Activated CD4-positive, alpha-beta memory T cell treated with anti-CD3 and anti-CD28 coated beads, Interleukin-2, amount 10 ng/mL, durations not matched to agents 7 days and 5 days (primary cell): ENCODE data around the gene LAPTM5. TPM values are rescaled to one million over a fixed set of nuclear protein-coding genes. Genes with fewer than 3 reads are reported as not detected.

Experiments used
- CTCF ChIA-PET: fragments of 350-600 bp; sonication (Branson Sonifier 250); formaldehyde crosslinking; loops from one replicate; lab custom pipeline; 2021; ENCODE audit warnings: antibody characterized with exemption, inconsistent platforms; lab: Charles Lee
- POLR2A ChIA-PET: fragments of 350-600 bp; sonication (Branson Sonifier 250); formaldehyde crosslinking; loops from one replicate; lab custom pipeline; 2021; ENCODE audit warnings: antibody characterized with exemption; lab: Charles Lee
- DNase-seq: peaks from one replicate; pipeline ENCODE4 v3.0.0-alpha.2; 2020
- H3K27ac Mint-ChIP-seq: one replicate; pipeline ENCODE4 v1.8.0; 2021; ENCODE audit warnings: mild to moderate bottlenecking, mixed read lengths
- H3K27me3 Mint-ChIP-seq: one replicate; pipeline ENCODE4 v1.8.0; 2021; ENCODE audit warnings: mixed read lengths
- H3K36me3 Mint-ChIP-seq: one replicate; pipeline ENCODE4 v1.8.0; 2021; ENCODE audit warnings: low read depth, mixed read lengths
- H3K4me1 Mint-ChIP-seq: one replicate; pipeline ENCODE4 v1.8.0; 2021; ENCODE audit warnings: mixed read lengths
- H3K4me3 Mint-ChIP-seq: one replicate; pipeline ENCODE4 v1.8.0; 2021; ENCODE audit warnings: mild to moderate bottlenecking, mixed read lengths
- H3K9me3 Mint-ChIP-seq: one replicate; pipeline ENCODE4 v1.8.0; 2021; ENCODE audit warnings: mixed read lengths
- total RNA-seq, 2 experiments: library from RNA; stranded (reverse); gene quantifications; one replicate each; pipeline ENCODE4 v1.2.3, GENCODE V29; 2021

LAPTM5 gene
- total RNA-seq, 2 experiments from 2014 or later: 481 to 482 TPM

GRCh38 chr1:30742963-30743559 is 14.5 kb downstream of the LAPTM5 start:
- ChIA-PET CTCF (interaction anchor here (0.6 to 5.9 kb wide), 12 partner anchors 9 to 742 kb away, joined by 3 to 56 read pairs (median 9); partner anchors contain the start of genes LAPTM5 and MATN1), POLR2A (interaction anchor here (1.1 to 11.3 kb wide), 9 partner anchors 8 to 322 kb away, joined by 3 to 341 read pairs (median 9); partner anchors contain the start of gene LAPTM5)
- Mint-ChIP-seq H3K36me3 (peaks cover 76% of the 10 kb centered on the region), H3K4me3 (peak overlapping the region; percentile 56), H3K9me3 (peaks cover 2% of the 10 kb centered on the region), H3K27ac (peak overlapping the region; percentile 91), H3K4me1 (peaks cover 99% of the 10 kb centered on the region), H3K27me3 (no peaks in the 10 kb centered on the region)
- DNase-seq: no peak

- peak overlapping the region; percentile 91 for H3K27ac Mint-ChIP-seq
- no peak for DNase-seq
- no peaks in the 10 kb centered on the region for H3K27me3 Mint-ChIP-seq
- CTCF ChIA-PET: interaction anchor here (0.6 to 5.9 kb wide), 6 partner anchors 19 to 742 kb away, joined by 3 to 56 read pairs (median 10); partner anchors contain the start of gene MATN1
- peaks cover 76% of the 10 kb centered on the region for H3K36me3 Mint-ChIP-seq
- POLR2A ChIA-PET: interaction anchor here (2.2 to 11.3 kb wide), 3 partner anchors 15 to 26 kb away, joined by 9 to 341 read pairs (median 18); partner anchors contain the start of gene LAPTM5
- peaks cover 99% of the 10 kb centered on the region for H3K4me1 Mint-ChIP-seq
- no peak overlapping the region for H3K4me3 Mint-ChIP-seq
- peaks cover 2% of the 10 kb centered on the region for H3K9me3 Mint-ChIP-seq
These were observed 15.1 kb downstream of the LAPTM5 start for GRCh38 chr1:30742300-30742962.

- H3K9me3 Mint-ChIP-seq: peaks cover 2% of the 10 kb centered on the region
- peaks cover 96% of the 10 kb centered on the region for H3K4me1 Mint-ChIP-seq
- H3K4me3 Mint-ChIP-seq: no peak overlapping the region
- H3K27ac Mint-ChIP-seq: peak overlapping the region; percentile 91
- peaks cover 75% of the 10 kb centered on the region for H3K36me3 Mint-ChIP-seq
- DNase-seq: no peak
- ChIA-PET CTCF (interaction anchor here (0.8 to 2.7 kb wide), 4 partner anchors 19 to 42 kb away, joined by 3 to 12 read pairs (median 6); no protein-coding TSS in a partner anchor), POLR2A (interaction anchor here (1.2 to 11.3 kb wide), 2 partner anchors 9 to 16 kb away, joined by 8 to 341 read pairs; partner anchors contain the start of gene LAPTM5)
- no peaks in the 10 kb centered on the region for H3K27me3 Mint-ChIP-seq
These were observed 16.2 kb downstream of the LAPTM5 start for GRCh38 chr1:30741239-30741894.

DNA sequence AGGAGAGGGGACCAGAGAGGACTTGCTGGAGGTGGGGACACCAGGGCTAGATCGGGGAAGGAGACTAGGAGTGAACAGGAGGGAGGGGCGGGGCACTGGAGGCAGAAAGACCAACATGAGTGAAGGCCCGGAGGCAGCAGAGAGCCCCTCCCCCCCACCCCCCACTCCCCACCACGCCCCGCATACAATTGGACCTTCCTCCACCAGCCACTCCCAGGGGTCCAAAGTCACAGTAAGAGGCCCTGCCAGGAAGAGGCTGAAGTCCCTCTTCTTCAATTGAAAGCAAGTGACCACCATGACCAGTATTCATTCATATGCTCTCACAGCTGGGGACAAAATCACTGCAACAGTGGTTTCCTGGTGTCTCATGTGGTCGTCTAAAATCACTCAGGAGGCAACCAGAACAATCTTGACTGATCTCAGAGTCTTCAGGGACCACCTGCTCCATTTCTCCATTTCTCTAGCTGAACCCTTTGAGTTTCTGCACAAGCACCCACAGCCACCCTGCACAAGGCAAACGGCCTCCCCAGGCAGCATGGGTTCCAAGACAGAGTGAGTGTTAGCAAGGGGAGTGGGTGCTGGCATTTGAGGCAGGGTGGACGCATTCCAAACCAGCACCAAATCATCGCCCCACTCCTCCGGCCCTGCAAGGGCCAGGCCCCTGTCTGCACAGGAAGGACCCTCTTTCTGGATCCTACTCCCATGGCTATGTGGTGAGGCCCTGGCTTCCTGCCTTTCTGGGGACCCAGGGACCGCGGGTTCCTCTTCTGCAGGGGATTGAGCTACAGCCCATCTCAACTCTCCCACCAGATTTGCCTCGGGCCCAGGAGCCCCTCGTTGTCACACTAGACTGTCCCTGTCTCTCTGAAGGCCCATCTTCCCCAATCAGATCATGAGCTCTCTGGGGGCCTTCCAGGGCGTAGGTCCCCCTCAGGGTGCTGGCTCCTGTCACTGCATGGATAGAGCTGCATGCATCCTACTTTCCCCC is 17.0 kb downstream of the LAPTM5 start:
- H3K27ac Mint-ChIP-seq: peak overlapping the region; percentile 91
- no peak for DNase-seq
- CTCF ChIA-PET: interaction anchor here (0.8 to 2.7 kb wide), 4 partner anchors 20 to 43 kb away, joined by 3 to 12 read pairs (median 6); no protein-coding TSS in a partner anchor
- H3K9me3 Mint-ChIP-seq: peaks cover 2% of the 10 kb centered on the region
- H3K27me3 Mint-ChIP-seq: no peaks in the 10 kb centered on the region
- POLR2A ChIA-PET: interaction anchor here (1.2 to 11.3 kb wide), 2 partner anchors 8 to 17 kb away, joined by 8 to 341 read pairs; partner anchors contain the start of gene LAPTM5
- H3K36me3 Mint-ChIP-seq: peaks cover 76% of the 10 kb centered on the region
- H3K4me3 Mint-ChIP-seq: no peak overlapping the region
- peaks cover 92% of the 10 kb centered on the region for H3K4me1 Mint-ChIP-seq

DNA sequence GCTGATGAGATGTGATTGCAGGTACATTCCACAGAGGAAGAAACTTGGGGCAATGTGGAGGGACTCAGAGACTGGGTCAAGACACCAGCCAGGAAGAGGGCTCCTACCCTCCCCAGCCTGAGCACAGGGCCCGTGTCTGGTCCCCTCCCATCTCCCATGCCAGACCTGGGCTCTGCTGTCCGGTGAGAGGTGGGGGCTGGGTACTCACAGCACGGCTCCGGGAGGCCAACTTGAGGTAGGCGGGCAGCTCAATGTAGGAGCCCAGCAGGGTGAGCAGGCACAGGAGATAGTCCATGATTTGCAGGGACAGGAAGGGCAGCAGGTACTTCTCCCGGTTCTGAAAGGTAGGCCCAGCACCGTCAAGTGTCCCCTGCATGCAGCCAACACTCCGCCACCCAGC is 18.0 kb downstream of the LAPTM5 start:
- Mint-ChIP-seq H3K27me3 (no peaks in the 10 kb centered on the region), H3K4me3 (no peak overlapping the region), H3K36me3 (peaks cover 85% of the 10 kb centered on the region), H3K27ac (no peak overlapping the region), H3K4me1 (peaks cover 89% of the 10 kb centered on the region), H3K9me3 (peaks cover 2% of the 10 kb centered on the region)
- ChIA-PET POLR2A (no interaction called here), CTCF (interaction anchor here (1.1 to 2.7 kb wide), 3 partner anchors 9 to 21 kb away, joined by 3 to 12 read pairs (median 5); no protein-coding TSS in a partner anchor)
- no peak for DNase-seq

DNA sequence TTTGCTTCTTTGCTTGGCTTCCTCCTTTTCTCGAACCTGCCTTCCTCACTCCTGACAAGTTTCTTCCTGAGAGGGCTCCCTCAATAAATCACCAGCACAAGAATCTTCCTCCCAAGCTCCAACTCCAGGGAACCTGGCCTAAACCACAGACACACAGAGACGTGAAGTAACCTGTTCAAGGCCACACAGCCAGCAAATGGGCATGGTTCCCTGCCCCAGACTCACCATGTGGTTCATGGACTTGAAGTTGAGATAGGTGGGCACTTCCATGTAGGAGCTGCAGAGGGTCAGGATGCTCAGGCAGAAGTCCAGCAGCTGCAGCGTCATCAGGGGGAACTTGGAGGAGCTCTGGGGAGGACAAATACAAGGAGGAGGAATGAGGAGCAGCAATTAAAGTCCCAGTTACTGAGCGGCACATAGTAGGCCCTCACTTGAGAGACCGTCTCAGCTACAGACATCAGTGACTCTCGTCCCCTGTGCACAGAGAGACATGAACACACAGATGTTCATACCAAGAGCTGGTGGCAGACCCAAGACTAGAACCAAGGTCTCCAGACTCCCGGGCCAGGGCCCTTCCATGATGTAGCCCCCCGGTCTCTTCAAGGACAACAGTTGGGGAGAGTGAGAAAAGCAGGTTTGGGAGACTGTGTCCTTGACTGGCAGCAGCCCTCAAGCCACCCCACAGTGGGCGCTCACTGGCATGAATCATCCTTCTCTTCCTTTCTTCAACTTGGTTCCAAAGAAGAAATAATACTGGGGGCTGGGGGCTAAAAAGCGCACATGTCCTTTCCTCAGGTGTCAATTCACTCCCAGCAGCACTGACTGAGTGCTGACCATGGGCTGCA is 18.6 kb downstream of the LAPTM5 start:
- ChIA-PET CTCF (interaction anchor here (1.0 to 2.7 kb wide), 4 partner anchors 10 to 21 kb away, joined by 3 to 12 read pairs (median 4); no protein-coding TSS in a partner anchor), POLR2A (interaction anchor here (1.2 to 5.4 kb wide), 3 partner anchors 11 to 22 kb away, joined by 3 to 32 read pairs (median 7); partner anchors contain the start of gene LAPTM5)
- Mint-ChIP-seq H3K4me3 (no peak overlapping the region), H3K27me3 (no peaks in the 10 kb centered on the region), H3K36me3 (peaks cover 91% of the 10 kb centered on the region), H3K4me1 (peaks cover 84% of the 10 kb centered on the region), H3K27ac (peak overlapping the region; percentile 78), H3K9me3 (peaks cover 2% of the 10 kb centered on the region)
- no peak for DNase-seq

GRCh38 chr1:30738040-30738714 is 19.4 kb downstream of the LAPTM5 start:
- no peak overlapping the region for H3K4me3 Mint-ChIP-seq
- peaks cover 91% of the 10 kb centered on the region for H3K36me3 Mint-ChIP-seq
- H3K9me3 Mint-ChIP-seq: peaks cover 2% of the 10 kb centered on the region
- no peak for DNase-seq
- peaks cover 76% of the 10 kb centered on the region for H3K4me1 Mint-ChIP-seq
- H3K27ac Mint-ChIP-seq: peak overlapping the region; percentile 78
- H3K27me3 Mint-ChIP-seq: no peaks in the 10 kb centered on the region
- POLR2A ChIA-PET: interaction anchor here (1.2 to 5.4 kb wide), 4 partner anchors 11 to 23 kb away, joined by 3 to 32 read pairs (median 5); partner anchors contain the start of gene LAPTM5
- CTCF ChIA-PET: interaction anchor here (1.0 to 2.0 kb wide), 3 partner anchors 10 to 20 kb away, joined by 3 to 5 read pairs (median 3); no protein-coding TSS in a partner anchor

GRCh38 chr1:30737357-30738039 is 20.1 kb downstream of the LAPTM5 start:
- peaks cover 73% of the 10 kb centered on the region for H3K4me1 Mint-ChIP-seq
- H3K9me3 Mint-ChIP-seq: peaks cover 2% of the 10 kb centered on the region
- H3K27me3 Mint-ChIP-seq: no peaks in the 10 kb centered on the region
- ChIA-PET CTCF (interaction anchor here (0.9 to 1.0 kb wide), 3 partner anchors 19 to 45 kb away, joined by 3 to 4 read pairs (median 4); no protein-coding TSS in a partner anchor), POLR2A (interaction anchor here (1.2 to 5.4 kb wide), 2 partner anchors 10 to 12 kb away, joined by 3 to 32 read pairs; no protein-coding TSS in a partner anchor)
- DNase-seq: no peak
- H3K4me3 Mint-ChIP-seq: no peak overlapping the region
- H3K36me3 Mint-ChIP-seq: peaks cover 94% of the 10 kb centered on the region
- H3K27ac Mint-ChIP-seq: peak overlapping the region; percentile 78

DNA sequence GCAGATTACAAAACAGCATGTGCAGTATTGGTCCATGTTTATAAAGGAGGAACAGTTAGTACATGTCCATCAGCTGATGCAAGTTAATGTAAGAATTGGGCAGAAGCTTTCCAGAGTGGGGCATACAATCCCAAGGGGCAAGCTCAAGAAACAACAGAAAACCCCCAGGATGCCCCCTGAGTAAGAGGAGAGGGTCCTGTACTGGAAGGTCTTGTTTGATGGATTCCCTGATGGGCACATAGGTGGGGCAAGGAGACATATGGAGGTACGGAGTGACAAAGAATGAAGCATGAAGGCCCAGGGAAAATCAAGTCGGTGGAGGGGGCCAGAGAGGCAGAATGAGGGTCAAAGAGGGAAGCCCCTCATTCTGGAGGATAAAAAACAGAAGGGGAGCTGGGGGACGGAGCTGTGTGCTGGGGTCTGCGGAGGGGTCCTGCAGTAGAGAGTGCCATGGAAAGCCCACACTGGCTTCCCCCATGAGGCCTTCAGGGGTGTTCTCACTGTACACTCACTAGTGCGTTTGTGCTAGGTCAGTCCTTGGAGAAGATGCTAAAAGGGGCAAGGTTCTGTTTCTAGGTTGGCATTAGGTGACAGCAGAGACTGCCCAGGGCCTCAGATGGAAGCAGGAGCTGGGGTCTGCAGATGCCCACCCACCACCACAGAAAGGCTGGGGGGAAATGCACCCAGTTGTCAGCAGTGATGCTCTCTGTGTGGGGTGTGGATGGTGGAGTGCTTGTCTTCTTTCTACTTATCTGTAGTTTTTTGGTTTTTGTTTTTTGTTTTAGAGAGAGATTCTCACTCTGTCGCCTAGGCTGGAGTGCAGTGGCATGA is 21.7 kb downstream of the LAPTM5 start:
- Mint-ChIP-seq H3K4me1 (peaks cover 59% of the 10 kb centered on the region), H3K4me3 (no peak overlapping the region), H3K27me3 (no peaks in the 10 kb centered on the region), H3K9me3 (peaks cover 2% of the 10 kb centered on the region), H3K27ac (peak overlapping the region; percentile 36), H3K36me3 (peaks cover 83% of the 10 kb centered on the region)
- ChIA-PET CTCF (interaction anchor here (0.6 to 1.5 kb wide), 3 partner anchors 8 to 61 kb away, joined by 3 to 5 read pairs (median 4); no protein-coding TSS in a partner anchor), POLR2A (interaction anchor here (0.8 to 5.4 kb wide), 3 partner anchors 8 to 21 kb away, joined by 3 to 32 read pairs (median 11); partner anchors contain the start of gene LAPTM5)
- no peak for DNase-seq
